ENCODE measurements around the gene CX3CL1.
"Not testable (repeated sequence)": the region's sequence is repeated elsewhere in the genome, so short reads cannot be mapped to it uniquely, and the experiment has no call there.

The CX3CL1 gene

GRCh38 chr16:57358086-57358420 lies 14.2 kb upstream of the CX3CL1 start:
- no peak for DNase-seq

GRCh38 chr16:57358527-57359095 lies 13.7 kb upstream of the CX3CL1 start, which contains the start of gene CCL22:
TSS of gene CCL22 (plus strand) at chr16:57358783. CDS start at chr16:57358817, 34 bp downstream.
- DNase-seq, result no peak

- no peak for DNase-seq
Observed at GRCh38 chr16:57360321-57360935, 11.9 kb upstream of the CX3CL1 start.

- no peak for DNase-seq
Observed at GRCh38 chr16:57361404-57361803, 10.9 kb upstream of the CX3CL1 start.

GRCh38 chr16:57364143-57364542 lies 8.1 kb upstream of the CX3CL1 start:
- no peak for DNase-seq

- no peak for DNase-seq
Observed at GRCh38 chr16:57366544-57367040, 5.7 kb upstream of the CX3CL1 start.

GRCh38 chr16:57367116-57367752 lies 5.1 kb upstream of the CX3CL1 start:
- no peak for DNase-seq

GRCh38 chr16:57371494-57372371 lies 557 bp upstream of the CX3CL1 start:
- no peak for DNase-seq

- no peak for DNase-seq
Observed at GRCh38 chr16:57373117-57373947, 1.0 kb downstream of the CX3CL1 start.

- no peak for DNase-seq
Observed at GRCh38 chr16:57374067-57374534, 1.8 kb downstream of the CX3CL1 start.

GRCh38 chr16:57374925-57375465 lies 2.7 kb downstream of the CX3CL1 start:
- not testable (repeated sequence) for DNase-seq

GRCh38 chr16:57376313-57376818 lies 4.1 kb downstream of the CX3CL1 start:
- DNase-seq, result no peak

- DNase-seq, result no peak
Observed at GRCh38 chr16:57377080-57377841, 5.0 kb downstream of the CX3CL1 start.

- no peak for DNase-seq
Observed at GRCh38 chr16:57379579-57379978, 7.3 kb downstream of the CX3CL1 start.

- no peak for DNase-seq
Observed at GRCh38 chr16:57380671-57381462, 8.6 kb downstream of the CX3CL1 start.

GRCh38 chr16:57381791-57382534 lies 9.7 kb downstream of the CX3CL1 start:
- no peak for DNase-seq

GRCh38 chr16:57382535-57383275 lies 10.4 kb downstream of the CX3CL1 start:
- DNase-seq, result no peak

Measured in SIG-M5 (cell line).